Muscle layer of duodenum (tissue), 2 donors: ENCODE data around the gene ATP9A.

Experiments
- H3K27ac ChIP-seq: one replicate; pipeline ENCODE4 v1.7.0; 2013; ENCODE audit warnings: mild to moderate bottlenecking, low read length
- H3K27me3 ChIP-seq: one replicate; pipeline ENCODE4 v1.7.0; 2013; ENCODE audit warnings: low read depth, mild to moderate bottlenecking, control low read depth, low read length
- H3K36me3 ChIP-seq, 2 donors: one replicate each; pipeline ENCODE4 v1.7.0; 2013; ENCODE audit warnings: low read length in 2 of 2, control low read depth in 1 of 2, mild to moderate bottlenecking in 1 of 2; ENCODE audit not compliant: insufficient read depth in 2 of 2, control insufficient read depth in 1 of 2
- H3K4me1 ChIP-seq, 2 donors: one replicate each; pipeline ENCODE4 v1.7.0; 2013; ENCODE audit warnings: low read length in 2 of 2, mild to moderate bottlenecking in 2 of 2, control low read depth in 1 of 2, moderate library complexity in 1 of 2; ENCODE audit not compliant: insufficient read depth in 2 of 2, control insufficient read depth in 1 of 2
- H3K4me3 ChIP-seq, 2 donors: one replicate each; pipeline ENCODE4 v1.7.0; 2013; ENCODE audit warnings: low read length in 2 of 2, low read depth in 1 of 2, mild to moderate bottlenecking in 1 of 2
- H3K9me3 ChIP-seq, 2 donors: one replicate each; pipeline ENCODE4 v1.7.0; 2013; ENCODE audit warnings: low read length in 2 of 2, control low read depth in 1 of 2, mild to moderate bottlenecking in 1 of 2; ENCODE audit not compliant: control insufficient read depth in 1 of 2
- donor health status: healthy.

Gene ATP9A

DNA sequence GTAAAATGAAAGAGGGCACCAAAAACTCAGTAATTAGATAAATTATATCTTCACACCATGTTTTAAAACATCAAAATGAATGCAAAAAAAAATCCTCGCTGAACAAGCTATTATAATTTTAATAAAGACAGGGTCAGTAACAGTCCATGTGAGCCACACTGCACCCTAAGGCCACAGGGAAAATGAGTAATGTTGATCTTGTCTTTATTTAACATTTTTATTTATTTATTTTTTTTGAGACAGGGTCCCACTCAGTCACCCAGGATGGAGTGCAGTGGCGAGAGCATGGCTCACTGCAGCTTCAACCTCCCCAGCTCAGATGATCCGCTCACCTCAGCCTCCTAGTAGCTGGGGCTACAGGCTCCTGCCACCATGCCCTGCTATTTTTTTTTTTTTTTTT, 217.0 kb downstream of the ATP9A start:
- no peak overlapping the region for H3K27ac ChIP-seq
- no peaks in the 10 kb centered on the region for H3K9me3 ChIP-seq
- H3K36me3 ChIP-seq = no peaks in the 10 kb centered on the region

DNA sequence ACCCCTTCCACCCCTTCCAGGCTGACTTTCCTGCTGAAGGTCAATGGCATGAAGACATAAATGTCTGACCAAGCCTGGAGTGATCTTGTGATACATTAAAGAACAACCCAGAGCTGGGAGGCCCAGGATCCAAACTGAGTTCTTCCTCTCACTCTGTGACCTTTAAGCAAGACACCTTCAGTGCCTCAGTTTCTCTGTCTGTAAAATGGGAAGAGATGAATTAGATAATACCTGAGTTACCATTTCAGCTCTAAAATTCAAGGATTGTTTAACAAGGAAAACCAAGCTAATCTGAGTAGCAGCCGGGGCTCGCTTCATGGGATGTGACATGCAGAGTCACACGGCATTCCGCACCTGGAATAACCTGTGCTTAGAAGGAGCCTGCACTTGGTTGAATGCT, 218.7 kb downstream of the ATP9A start:
- Histone ChIP-seq H3K36me3 (peaks cover 0 to 2% of the 10 kb centered on the region in 2 donors), H3K4me3 (no peak overlapping the region), H3K27ac (no peak overlapping the region), H3K27me3 (no peaks in the 10 kb centered on the region), H3K9me3 (no peaks in the 10 kb centered on the region), H3K4me1 (no peaks in the 10 kb centered on the region)

More for the DNA sequence above, 217.0 kb downstream of the ATP9A start:
- Histone ChIP-seq H3K27me3 (no peaks in the 10 kb centered on the region), H3K4me3 (no peak overlapping the region), H3K4me1 (no peaks in the 10 kb centered on the region)

DNA sequence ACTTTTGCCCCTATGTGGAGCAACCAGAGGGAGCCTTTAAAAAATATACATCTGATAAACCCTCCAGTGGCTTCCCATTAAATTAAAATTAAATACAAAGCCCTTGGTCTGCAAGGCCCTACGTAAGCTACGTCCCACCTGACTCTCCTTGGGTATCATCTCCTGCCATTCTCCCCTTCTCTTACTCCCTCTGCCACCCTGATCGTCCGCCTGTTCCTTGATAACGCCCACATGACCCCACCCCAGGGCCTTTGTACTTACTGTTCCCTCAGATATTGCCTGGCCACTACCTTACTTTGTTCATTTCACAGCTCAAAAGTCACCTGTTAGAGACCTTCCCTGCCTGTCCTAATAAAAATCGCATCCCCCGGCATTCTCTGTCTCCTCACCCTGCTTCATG, 220.2 kb downstream of the ATP9A start:
- H3K4me1 ChIP-seq = peaks cover 0 to 6% of the 10 kb centered on the region in 2 donors

More for the DNA sequence above, 220.2 kb downstream of the ATP9A start:
- H3K9me3 ChIP-seq = no peaks in the 10 kb centered on the region
- H3K27ac ChIP-seq = no peak overlapping the region
- peaks cover 0 to 2% of the 10 kb centered on the region in 2 donors for H3K36me3 ChIP-seq
- H3K27me3 ChIP-seq = no peaks in the 10 kb centered on the region
- no peak overlapping the region for H3K4me3 ChIP-seq
